ENCODE data around the gene PIR. TPM values are rescaled to one million over a fixed set of nuclear protein-coding genes. Genes with fewer than 3 reads are reported as not detected.

The PIR gene
- total RNA-seq, 1 experiment from 2014 or later: 17.1 TPM

GRCh38 chrX:15395789-15396188 is 97.3 kb downstream of the PIR start (continued):
- no peak for TF ChIP-seq ARID4B (CRISPR knock-in tag; IDR thresholded peaks at IDR 0.05; ENCODE audit: borderline replicate concordance)
- no peak for TF ChIP-seq JAZF1 (CRISPR knock-in tag; IDR thresholded peaks at IDR 0.05)

- no peak overlapping the region for H3K4me3 Mint-ChIP-seq
- no peak overlapping the region for H3K27ac Mint-ChIP-seq
- DNase-seq (ENCODE audit: low spot score): no peak
- ChIA-PET CTCF (interaction anchor here (1.1 to 2.0 kb wide), 2 partner anchors 9 to 75 kb away, joined by 4 to 12 read pairs; no protein-coding TSS in a partner anchor), POLR2A (no interaction called here)
- H3K27me3 Mint-ChIP-seq (ENCODE audit: low read depth): no peaks in the 10 kb centered on the region
- ATAC-seq: peak; percentile 77
- no peaks in the 10 kb centered on the region for H3K9me3 Mint-ChIP-seq
- peaks cover 4% of the 10 kb centered on the region for H3K36me3 Mint-ChIP-seq
- peaks cover 5% of the 10 kb centered on the region for H3K4me1 Mint-ChIP-seq
- no peak for TF ChIP-seq JUN (CRISPR knock-in tag; IDR thresholded peaks at IDR 0.05)
- TF ChIP-seq SOX15 (CRISPR knock-in tag; IDR thresholded peaks at IDR 0.05): no peak
- no peak for TF ChIP-seq USF1 (CRISPR knock-in tag; IDR thresholded peaks at IDR 0.05)
- TF ChIP-seq ZNF121 (CRISPR knock-in tag; IDR thresholded peaks at IDR 0.05): no peak
- no peak for TF ChIP-seq MXD4 (CRISPR knock-in tag; IDR thresholded peaks at IDR 0.05; ENCODE audit: borderline replicate concordance)
- TF ChIP-seq RORB (CRISPR knock-in tag; IDR thresholded peaks at IDR 0.05): no peak
- no peak for TF ChIP-seq IRF1 (CRISPR knock-in tag; IDR thresholded peaks at IDR 0.05)
- TF ChIP-seq E2F5 (CRISPR knock-in tag; IDR thresholded peaks at IDR 0.05): no peak
- TF ChIP-seq FOXJ3 (CRISPR knock-in tag; IDR thresholded peaks at IDR 0.05; ENCODE audit: borderline replicate concordance): no peak
- no peak for TF ChIP-seq RELA (CRISPR knock-in tag; IDR thresholded peaks at IDR 0.05; ENCODE audit: borderline replicate concordance)
- TF ChIP-seq PRRX2 (CRISPR knock-in tag; IDR thresholded peaks at IDR 0.05): no peak
- TF ChIP-seq CDX4 (CRISPR knock-in tag; IDR thresholded peaks at IDR 0.05; ENCODE audit: borderline replicate concordance): no peak
- no peak for TF ChIP-seq USF2 (CRISPR knock-in tag; IDR thresholded peaks at IDR 0.05)
These were observed 101.3 kb downstream of the PIR start for GRCh38 chrX:15391850-15392249.

- H3K27me3 Mint-ChIP-seq (ENCODE audit: low read depth): no peaks in the 10 kb centered on the region
- peaks cover 24% of the 10 kb centered on the region for H3K4me1 Mint-ChIP-seq
- H3K4me3 Mint-ChIP-seq: no peak within 1 kb of the TSS
- no peak within 1 kb of the TSS for H3K27ac Mint-ChIP-seq
- ChIA-PET POLR2A (no interaction called here), CTCF (interaction anchor here (1.1 to 4.0 kb wide), 2 partner anchors 81 to 94 kb away, joined by 3 to 31 read pairs; no protein-coding TSS in a partner anchor)
- no peaks in the 10 kb centered on the region; the same call in 1 of the 2 replicates for H3K36me3 Mint-ChIP-seq
- DNase-seq (ENCODE audit: low spot score) (no peak), ATAC-seq (no peak; the same call in 1 of the 2 replicates)
- H3K9me3 Mint-ChIP-seq: no peaks in the 10 kb centered on the region
- TF ChIP-seq CTCF (IDR thresholded peaks at IDR 0.05) (no peak), MYBL2 (CRISPR knock-in tag; IDR thresholded peaks at IDR 0.05) (no peak), EMX1 (CRISPR knock-in tag; IDR thresholded peaks at IDR 0.05) (no peak), MAX (CRISPR knock-in tag; IDR thresholded peaks at IDR 0.05) (no peak), ATF3 (CRISPR knock-in tag; conservative IDR thresholded peaks at IDR 0.05) (no peak), FOXK1 (CRISPR knock-in tag; IDR thresholded peaks at IDR 0.05) (no peak)
These were observed 108.8 kb downstream of the PIR start, which contains the start of gene VEGFD for GRCh38 chrX:15384304-15384703. Gene VEGFD (minus strand): TSS chrX:15384413. CDS start chrX:15383946, 467 bp downstream.

All from WTC11 (cell line).